ENCODE data around the gene SMAD4.
"Not testable (repeated sequence)": the region's sequence is repeated elsewhere in the genome, so short reads cannot be mapped to it uniquely, and the experiment has no call there.

The SMAD4 gene

DNA sequence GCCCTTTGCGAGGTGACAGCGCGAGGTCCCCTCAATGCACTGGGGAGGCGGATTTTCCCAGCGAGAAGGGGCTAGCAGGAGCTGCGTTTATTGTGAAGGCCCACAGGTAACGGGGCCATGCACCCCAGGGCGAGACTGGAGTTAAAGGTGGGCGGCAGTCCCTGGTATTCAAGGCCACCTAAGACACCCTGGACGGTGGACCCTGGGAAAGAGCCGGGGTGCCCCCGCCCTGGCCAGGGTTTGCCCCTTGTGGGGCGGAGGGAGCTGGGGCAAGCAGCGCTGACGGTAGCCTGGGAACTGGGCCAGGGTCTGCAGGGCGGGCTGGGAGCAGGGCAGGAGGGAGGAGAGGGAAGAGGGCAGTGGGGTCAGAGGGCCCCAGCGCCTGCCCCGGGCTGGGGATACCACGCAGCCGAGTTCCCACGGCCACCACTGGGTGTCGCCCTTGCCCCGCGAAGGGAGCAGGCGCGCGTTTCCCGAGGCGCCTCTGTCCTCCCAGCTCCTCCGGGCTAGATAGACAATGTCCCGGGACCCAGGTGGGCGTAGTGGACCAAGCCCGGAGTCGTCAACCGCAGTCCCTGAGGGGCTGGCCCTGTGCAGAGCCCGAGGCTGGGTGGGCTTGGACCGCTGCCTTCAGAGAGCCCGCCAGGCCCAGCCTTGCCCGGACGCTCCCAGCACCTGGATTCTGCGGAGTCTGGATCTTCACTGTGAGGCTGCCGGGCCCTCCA, 80.2 kb downstream of the SMAD4 start:
- no peak for DNase-seq (ENCODE audit: low read depth, low spot score)

DNA sequence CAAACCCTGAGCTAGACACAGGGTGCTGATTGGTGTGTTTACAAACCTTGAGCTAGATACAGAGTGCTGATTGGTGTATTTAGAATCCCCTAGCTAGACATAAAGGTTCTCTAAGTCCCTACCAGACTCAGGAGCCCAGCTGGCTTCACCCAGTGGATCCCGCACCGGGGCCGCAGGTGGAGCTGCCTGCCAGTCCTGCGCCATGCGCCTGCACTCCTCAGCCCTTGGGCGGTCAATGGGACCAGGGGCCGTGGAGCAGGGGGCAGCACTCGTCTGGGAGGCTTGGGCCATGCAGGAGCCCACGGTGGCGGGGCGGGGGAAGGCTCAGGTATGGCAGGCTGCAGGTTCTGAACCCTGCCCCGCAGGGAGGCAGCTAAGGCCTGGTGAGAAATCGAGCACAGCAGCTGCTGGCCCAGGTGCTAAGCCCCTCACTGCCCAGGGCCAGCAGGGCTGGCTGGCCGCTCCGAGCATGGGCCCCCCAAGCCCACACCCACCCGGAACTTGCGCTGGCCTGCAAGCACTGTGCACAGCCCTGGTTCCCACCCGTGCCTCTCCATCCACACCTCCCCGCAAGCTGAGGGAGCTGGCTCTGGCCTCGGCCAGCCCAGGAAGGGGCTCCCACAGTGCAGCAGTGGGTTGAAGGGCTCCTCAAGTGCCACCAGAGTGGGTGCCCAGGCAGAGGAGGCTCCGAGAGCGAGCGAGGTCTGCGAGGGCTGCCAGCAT, 81.8 kb downstream of the SMAD4 start:
- not testable (repeated sequence) for DNase-seq (ENCODE audit: low read depth, low spot score)

DNA sequence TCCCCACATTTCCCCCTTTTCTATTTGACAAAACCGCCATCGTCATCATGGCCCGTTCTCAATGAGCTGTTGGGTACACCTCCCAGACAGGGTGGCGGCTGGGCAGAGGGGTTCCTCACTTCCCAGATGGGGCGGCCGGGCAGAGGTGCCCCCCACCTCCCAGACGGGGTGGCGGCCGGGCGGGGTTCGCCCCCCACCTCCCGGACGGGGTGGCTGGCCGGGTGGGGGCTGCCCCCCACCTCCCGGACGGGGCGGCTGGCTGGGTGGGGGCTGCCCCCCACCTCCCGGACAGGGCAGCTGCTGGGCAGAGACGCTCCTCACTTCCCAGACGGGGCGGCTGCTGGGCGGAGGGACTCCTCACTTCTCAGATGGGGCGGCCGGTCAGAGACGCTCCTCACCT, 87.0 kb downstream of the SMAD4 start:
- DNase-seq (ENCODE audit: low read depth, low spot score) = not testable (repeated sequence)

DNA sequence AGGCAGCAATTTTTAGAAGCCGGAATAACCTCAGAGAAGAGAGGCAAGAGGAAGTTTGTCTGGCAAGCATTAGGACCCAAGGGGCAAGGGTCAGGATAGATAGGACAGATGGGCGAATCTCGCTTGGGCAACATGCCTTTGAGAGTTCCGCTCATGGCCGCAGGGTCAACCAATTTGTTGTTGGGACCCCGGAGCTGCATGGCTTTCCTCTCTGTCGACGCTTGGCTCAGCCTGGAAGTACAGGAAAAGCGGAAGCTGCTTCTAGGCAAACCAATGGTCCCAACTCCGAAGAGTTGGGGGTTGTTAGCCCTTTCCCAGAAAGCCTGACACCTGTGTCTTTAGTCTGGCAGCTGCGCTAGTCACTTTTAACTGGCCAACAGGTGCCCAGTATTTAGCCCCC, 89.5 kb downstream of the SMAD4 start:
- not testable (repeated sequence) for DNase-seq (ENCODE audit: low read depth, low spot score)

DNA sequence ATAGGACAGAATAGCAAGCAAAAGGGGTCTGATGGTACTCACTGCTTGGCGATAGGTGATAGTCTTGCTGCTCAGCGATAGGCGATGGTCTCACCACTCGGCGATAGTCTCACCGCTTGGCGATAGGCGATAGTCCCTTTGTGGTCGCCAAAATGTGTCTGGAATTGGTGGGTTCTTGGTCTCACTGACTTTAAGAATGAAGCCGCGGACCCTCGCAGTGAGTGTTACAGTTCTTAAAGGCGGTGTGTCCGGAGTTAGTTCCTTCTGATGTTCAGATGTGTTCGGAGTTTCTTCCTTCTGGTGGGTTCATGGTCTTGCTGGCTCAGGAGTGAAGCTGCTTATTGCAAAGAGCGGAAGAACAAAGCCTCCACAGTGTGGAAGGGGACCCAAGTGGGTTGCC, 90.0 kb downstream of the SMAD4 start:
- not testable (repeated sequence) for DNase-seq (ENCODE audit: low read depth, low spot score)

DNA sequence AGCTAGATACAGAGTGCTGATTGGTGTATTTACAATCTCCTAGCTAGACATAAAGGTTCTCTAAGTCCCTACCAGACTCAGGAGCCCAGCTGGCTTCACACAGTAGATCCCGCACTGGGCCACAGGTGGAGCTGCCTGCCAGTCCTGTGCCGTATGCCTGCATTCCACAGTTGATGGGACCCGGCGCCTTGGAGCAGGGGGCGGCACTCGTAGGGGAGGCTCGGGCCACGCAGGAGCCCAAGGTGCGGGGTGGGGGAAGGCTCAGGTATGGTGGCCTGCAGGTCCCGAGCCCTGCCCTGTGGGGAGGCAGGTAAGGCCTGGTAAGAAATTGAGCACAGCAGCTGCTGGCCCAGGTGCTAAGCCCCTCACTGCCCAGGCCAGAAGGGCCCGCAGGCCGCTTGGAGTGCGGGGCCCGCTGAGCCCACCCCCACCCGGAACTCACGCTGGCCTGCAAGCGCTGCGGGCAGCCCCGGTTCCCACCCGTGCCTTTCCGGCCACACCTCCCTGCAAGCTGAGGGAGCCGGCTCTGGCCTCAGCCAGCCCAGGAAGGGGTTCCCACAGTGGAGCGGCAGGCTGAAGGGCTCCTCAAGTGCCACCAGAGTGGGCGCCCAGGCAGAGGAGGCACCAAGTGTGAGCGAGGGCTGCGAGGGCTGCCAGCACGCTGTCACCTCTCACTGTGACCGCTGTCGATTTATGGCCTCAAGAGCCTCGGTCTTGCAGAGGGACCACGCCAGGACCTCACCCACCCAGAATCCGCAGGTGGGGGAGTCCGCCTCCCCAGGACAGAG, 91.0 kb downstream of the SMAD4 start:
- DNase-seq (ENCODE audit: low read depth, low spot score) = no peak

DNA sequence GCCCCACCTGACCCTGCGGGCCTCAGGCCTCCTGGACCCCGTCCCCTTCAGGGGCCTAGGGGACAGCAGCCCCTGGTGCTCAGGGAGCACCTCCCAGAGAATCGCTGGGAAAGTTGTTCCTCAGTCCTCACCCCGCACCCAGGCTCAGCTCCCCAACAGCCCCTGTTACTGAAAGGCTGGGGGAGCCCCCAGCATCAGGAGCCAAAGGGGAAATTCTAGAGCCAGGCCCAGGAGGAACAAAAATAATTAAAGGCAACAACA, 91.5 kb downstream of the SMAD4 start:
- no peak for DNase-seq (ENCODE audit: low read depth, low spot score)

DNA sequence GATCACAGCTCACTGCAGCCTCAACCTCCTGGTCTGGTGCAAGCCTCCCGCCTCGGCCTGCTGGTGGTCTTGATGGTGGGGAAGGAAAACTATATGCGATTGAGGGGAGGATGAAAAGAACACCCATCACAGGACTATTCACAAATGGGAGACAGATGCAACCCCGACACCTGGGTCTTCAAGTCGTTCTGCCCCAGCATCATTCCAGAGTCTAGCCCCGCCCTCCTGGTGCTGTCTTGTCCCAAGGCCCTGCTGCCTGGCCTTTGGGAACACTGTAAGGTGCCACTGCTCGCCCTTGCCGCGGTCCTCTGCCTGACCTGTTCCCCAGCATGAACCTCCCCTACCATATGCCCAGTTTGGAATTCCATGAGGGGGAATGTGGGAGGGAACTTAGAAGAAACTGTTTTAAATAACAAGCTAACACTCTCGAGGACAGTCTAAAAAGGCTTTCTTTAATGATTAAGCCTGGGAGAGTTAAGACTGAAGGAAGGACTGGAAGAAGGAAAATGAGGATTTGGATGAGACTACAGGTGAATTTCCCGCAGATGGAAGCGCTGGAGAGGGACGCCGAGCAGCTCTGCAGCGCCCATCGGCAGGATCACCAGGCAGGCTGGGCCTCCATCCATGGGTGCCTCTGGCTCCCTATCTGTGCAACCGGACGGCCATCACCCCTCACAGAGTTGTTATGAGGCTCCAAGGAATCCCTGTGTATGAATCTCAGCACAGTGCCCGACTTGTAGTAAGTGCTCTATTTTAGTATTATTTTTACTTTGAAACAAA, 92.4 kb downstream of the SMAD4 start:
- DNase-seq (ENCODE audit: low read depth, low spot score) = no peak

DNA sequence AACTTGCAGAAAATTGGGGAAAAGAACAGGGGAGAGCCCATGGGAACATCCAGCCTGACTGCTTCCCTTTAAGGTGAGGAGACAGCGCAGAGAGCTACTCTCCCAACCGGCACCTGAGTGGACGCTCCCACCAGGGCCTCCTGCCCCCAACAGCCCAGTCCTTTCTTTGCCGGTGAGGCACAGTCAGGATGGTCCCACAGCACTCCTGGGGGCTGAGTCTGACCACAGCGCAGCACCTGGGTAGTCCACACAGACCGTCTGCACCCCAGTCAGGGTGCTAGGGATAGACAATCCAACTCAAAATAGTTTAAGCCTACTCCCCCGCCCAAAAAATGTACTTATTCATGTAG, 93.0 kb downstream of the SMAD4 start:
- DNase-seq (ENCODE audit: low read depth, low spot score) = no peak

DNA sequence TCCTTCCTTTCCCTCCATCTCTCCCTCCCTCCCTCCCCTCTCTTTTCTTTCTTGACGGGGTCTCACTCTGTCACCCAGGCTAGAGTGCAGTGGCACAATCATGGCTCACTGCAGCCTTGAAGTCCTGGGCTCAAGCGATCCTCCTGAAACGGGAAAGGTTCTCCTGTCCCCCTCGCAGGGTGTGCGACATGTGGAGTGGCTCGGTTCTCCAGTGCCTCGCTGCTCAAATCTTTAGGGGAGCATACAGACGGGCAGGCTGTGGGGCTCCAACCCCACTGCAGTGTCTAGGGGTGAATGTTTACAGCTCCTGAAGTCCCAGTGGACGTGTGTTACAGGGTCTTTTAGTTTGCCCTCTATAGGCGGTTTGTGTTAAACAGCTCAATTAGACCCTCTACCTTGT, 93.5 kb downstream of the SMAD4 start:
- DNase-seq (ENCODE audit: low read depth, low spot score) = no peak

DNA sequence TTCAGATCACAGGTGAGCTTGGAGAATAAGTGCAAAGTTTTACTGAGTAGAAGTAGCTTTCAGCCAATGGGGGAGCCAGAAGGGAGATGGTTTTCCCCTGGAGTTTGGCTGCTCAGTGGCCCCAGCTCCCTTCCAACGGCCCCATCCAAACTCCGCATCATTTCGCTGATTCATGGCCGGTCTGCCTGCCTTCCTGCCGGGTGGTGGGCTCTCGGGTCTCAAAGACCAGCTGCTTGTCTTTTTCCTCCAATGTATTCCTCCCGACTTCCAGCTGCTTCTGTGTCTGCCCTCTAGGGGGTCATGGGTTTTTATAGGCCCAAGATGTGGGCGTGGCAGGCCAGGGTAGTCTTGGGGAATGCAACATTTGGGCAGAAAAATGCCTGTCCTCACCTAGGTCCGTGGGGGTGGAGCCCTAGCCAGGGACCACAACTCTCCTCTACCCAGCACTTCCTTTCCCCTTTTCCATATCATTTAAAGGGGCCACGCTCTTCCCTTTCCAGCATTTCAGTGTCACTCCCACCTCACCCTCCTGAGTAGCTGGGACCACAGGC, 94.0 kb downstream of the SMAD4 start:
- DNase-seq (ENCODE audit: low read depth, low spot score) = no peak

DNA sequence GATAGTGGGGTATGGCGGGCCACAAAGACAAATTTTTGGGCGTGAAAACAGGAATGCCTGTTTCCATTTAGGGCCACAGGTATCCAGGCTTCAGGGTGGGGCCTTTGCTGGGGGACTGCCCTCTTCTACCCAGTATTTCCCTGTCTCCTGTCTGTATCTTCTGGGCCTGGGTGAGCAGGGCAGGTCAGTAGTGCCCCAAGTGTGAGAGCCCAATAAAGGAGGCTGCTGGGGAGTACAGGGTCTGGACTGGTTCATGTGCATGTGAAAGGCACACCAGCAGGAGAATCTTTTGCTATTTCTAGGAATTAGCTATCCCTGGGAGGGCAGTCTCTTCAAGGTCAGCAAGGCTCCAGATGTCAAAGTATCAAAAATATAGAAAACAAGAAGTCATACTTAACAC, 96.0 kb downstream of the SMAD4 start:
- DNase-seq (ENCODE audit: low read depth, low spot score) = no peak

DNA sequence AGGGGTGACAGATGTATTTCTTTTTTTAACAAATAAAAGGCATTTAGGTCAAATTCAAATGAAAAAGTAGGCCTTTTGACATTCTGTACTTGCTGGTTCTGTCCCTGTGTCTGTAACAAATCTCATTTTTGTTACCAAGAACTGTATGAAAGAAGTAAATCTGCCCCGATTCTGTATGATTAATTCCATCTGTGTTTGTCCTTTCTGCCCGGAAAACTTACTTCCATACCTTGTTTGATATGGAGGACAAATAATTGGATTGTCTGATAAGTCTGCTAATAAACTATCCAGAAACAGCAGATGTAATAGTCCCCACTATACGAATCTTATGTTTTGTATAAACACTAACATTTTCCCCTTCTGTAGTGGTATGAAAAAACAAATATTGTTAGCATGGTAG, 97.7 kb downstream of the SMAD4 start:
- no peak for DNase-seq (ENCODE audit: low read depth, low spot score)

DNA sequence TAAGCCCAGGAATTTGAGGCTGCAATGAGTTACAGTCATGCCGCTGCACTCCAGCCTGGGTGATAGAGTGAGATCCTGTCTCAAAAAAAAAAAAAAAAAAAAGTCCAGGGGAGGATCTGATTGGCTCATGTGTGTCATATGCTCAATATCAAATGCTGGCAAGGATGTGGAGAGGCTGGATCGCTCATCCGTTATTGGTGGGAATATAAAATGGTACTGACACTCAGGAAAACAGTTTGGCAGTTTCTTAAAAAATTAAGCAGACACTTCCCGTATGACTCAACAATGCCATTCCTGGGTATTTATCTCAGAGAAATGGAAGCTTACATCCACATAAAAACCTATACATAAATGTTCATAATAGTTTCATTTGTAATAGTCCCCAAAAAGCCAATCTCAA, 98.5 kb downstream of the SMAD4 start:
- DNase-seq (ENCODE audit: low read depth, low spot score) = no peak

DNA sequence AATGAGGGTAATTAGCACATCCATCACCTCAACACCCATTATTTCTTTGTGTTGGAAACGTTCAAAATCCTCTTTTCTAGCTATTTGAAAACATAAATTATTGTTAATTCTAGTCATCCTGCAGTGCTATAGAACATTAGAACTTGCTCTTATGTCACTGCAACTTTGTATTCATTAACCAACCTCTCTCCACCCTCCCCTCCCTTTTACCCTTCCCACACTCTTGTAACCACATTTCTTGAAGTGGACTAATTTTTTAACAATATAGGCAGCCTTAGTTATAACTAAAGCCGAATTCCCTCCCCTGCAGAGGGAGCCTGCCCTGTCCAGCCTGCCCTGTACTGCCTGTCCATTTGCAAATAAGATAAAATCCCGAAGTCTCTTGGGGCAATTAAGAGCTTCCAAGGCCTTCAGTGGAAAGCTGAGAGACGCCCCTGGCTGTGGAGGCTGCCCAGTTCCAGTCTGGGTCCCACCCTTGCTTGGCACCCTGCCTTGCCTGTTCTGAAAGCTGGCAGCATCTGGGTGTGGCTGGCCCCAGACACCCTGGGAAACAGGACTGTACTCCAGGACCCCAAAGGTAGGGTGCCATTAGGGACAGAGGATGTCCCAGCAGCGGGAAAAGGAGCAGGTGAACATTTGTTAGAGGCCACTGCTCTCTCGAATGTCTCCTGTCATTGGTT, 102.4 kb downstream of the SMAD4 start:
- no peak for DNase-seq (ENCODE audit: low read depth, low spot score)

DNA sequence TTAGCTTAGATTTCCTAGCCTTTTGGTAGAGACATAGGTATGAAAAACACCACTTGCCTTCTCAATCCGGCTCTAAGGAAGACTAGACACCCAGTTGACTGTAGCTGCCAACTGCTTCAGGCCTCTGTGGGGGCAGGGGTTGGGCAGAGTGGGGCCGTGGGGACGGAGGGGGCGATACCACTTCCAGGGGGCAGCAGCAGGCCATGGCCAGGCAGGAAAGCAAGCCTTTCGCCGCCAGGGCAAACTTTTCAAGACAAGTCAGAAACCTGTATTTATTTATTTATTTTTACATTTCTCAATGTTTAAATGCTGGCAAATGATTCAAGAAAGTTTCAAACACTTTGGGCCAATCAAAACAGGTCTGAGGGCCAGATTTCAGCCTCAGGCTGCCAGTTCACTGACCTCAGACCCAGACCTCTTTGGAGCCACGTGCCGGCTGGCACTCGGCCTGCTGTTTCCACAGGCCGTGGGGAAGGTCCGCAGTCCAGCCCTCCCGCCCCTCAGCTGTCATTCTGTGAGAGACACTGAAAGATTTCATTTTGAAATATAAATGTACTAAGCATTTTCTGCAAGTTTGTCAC, 103.7 kb downstream of the SMAD4 start:
- DNase-seq (ENCODE audit: low read depth, low spot score) = no peak

Measured in iPS DF 19.7 (cell line).